Spleen (tissue), 11 donors: ENCODE results near the gene KIF17. TPM values are rescaled to one million over a fixed set of nuclear protein-coding genes. Genes with fewer than 3 reads are reported as not detected.

Experiments used
- DNase-seq: peaks from one replicate; pipeline ENCODE4 v3.0.0-alpha.2; 2020
- H3K27ac ChIP-seq, 8 donors: fragments of 200-600 bp; sonication (generic) in 7 of 8; 1 replicate in 4 of 8; 2 replicates in 4 of 8; pipeline versions ENCODE4 v1.5.0 to v1.8.0; 2016 to 2021; ENCODE audit warnings: inconsistent platforms in 4 of 8, mild to moderate bottlenecking in 4 of 8, moderate library complexity in 1 of 8
- H3K27me3 ChIP-seq, 7 donors: fragments of 200-600 bp; sonication (generic) in 6 of 7; replicated peaks in 1 of 7; 1 replicate in 4 of 7; 2 replicates in 3 of 7; pipeline versions ENCODE4 v1.5.0 to v1.8.0; 2016 to 2021; ENCODE audit warnings: inconsistent platforms in 3 of 7, mild to moderate bottlenecking in 1 of 7
- H3K36me3 ChIP-seq, 6 donors: fragments of 200-600 bp; sonication (generic) in 5 of 6; 1 replicate in 4 of 6; 2 replicates in 2 of 6; pipeline versions ENCODE4 v1.5.0 to v1.8.0; 2016 to 2021; ENCODE audit warnings: inconsistent platforms in 2 of 6
- H3K4me1 ChIP-seq, 6 donors: fragments of 200-600 bp; sonication (generic) in 5 of 6; 1 replicate in 3 of 6; 2 replicates in 3 of 6; pipeline versions ENCODE4 v1.5.0 to v1.8.0; 2016 to 2021; ENCODE audit warnings: inconsistent platforms in 3 of 6
- H3K4me3 ChIP-seq, 8 donors: fragments of 200-600 bp; sonication (generic) in 7 of 8; 1 replicate in 4 of 8; 2 replicates in 4 of 8; pipeline versions ENCODE4 v1.5.0 to v1.8.0; 2016 to 2021; ENCODE audit warnings: inconsistent platforms in 4 of 8, mild to moderate bottlenecking in 4 of 8, moderate library complexity in 2 of 8
- H3K9me3 ChIP-seq, 8 donors: fragments of 200-600 bp; sonication (generic) in 7 of 8; 1 replicate in 4 of 8; 2 replicates in 4 of 8; pipeline versions ENCODE4 v1.5.0 to v1.8.0; 2016 to 2021; ENCODE audit warnings: inconsistent platforms in 4 of 8
- CTCF ChIP-seq, 11 experiments: fragments of 200-600 bp in 7 of 11; fragments of 450-650 bp in 4 of 11; sonication (generic) in 4 of 11; IDR thresholded peaks in 8 of 11; conservative IDR thresholded peaks in 3 of 11; 1 replicate in 7 of 11; 2 replicates in 4 of 11; pipeline versions ENCODE4 v1.4.0 to v1.8.0; 2016 to 2021; ENCODE audit warnings: antibody characterized with exemption in 11 of 11, inconsistent platforms in 4 of 11, mild to moderate bottlenecking in 1 of 11
- POLR2A ChIP-seq, 3 donors: fragments of 450-650 bp; IDR thresholded peaks; one replicate each; pipeline ENCODE4 v1.5.1; 2017; ENCODE audit warnings: antibody characterized with exemption in 3 of 3, mild to moderate bottlenecking in 1 of 3
- POLR2AphosphoS5 ChIP-seq, 3 donors: sonication (generic); formaldehyde crosslinking; IDR thresholded peaks; one replicate each; pipeline ENCODE4 v1.5.1; 2017; ENCODE audit warnings: antibody characterized with exemption in 3 of 3
- WGBS, 5 donors: extraction: QIAGEN DNeasy Blood & Tissue Kit in 3 of 5; methylation state at CpG; one replicate each; pipeline versions ENCODE4 v1.1.5 to v1.1.7; 2013 to 2018; 5-methylcytosine and 5-hydroxymethylcytosine counted together
- intact Hi-C: fragments of 100-400 bp; cut with DNase I; formaldehyde crosslinking; loops from one replicate; pipeline ENCODE4 v1.15.0; 2023; ENCODE audit warnings: low total_unique reads
- polyA plus RNA-seq, 3 donors: library from polyadenylated mRNA; stranded (reverse); fragments of 200-250 nt; gene quantifications; one replicate each; pipeline ENCODE4 v1.2.1, GENCODE V29; 2013
- total RNA-seq, 7 donors: library from RNA; depleted of rRNA in 3 of 7; stranded (reverse); fragments of >200 nt in 3 of 7; fragmentation: NEBNext Ultra II Directional in 4 of 7; extraction: Animal tissue kit (Norgen Biotek cat#: 25700) in 4 of 7; gene quantifications; one replicate each; pipeline versions ENCODE4 v1.1.0 to v1.2.1, GENCODE V29; 2016 to 2021
- donor health status: healthy with polysubstance abuse.
- donor health status: DM: no; HTN: no; CAD: no; lungs with moderate emphysema.
- donor health status: DM: no; HTN: no; CAD: no.
- donor health status: Bipolar disorder and iron deficiency.
- donor health status: healthy.
- donor health status: DM: no; HTN: no; CAD: no.
- donor health status: DM: yes; HTN: yes; CAD: no.

KIF17 gene
- total and polyA plus RNA-seq, 10 donors, result 8.3 to 82.2 (median 47.6) TPM

GRCh38 chr1:20699558-20699957, 18.2 kb downstream of the KIF17 start:
- TF ChIP-seq POLR2AphosphoS5 (IDR thresholded peaks at IDR 0.05), result no peak
- no peak for TF ChIP-seq CTCF (IDR thresholded peaks at IDR 0.05 in 8 of 11, conservative IDR thresholded peaks at IDR 0.05 in 3 of 11)
- TF ChIP-seq POLR2A (IDR thresholded peaks at IDR 0.05), result no peak
- Histone ChIP-seq H3K36me3 (no peaks in the 10 kb centered on the region), H3K9me3 (no peaks in the 10 kb centered on the region), H3K27ac (no peak overlapping the region), H3K4me3 (no peak overlapping the region), H3K4me1 (peaks cover 3 to 19% (median 12%) of the 10 kb centered on the region in 6 donors), H3K27me3 (no peaks in the 10 kb centered on the region)
- no peak for DNase-seq
- intact Hi-C loops, result no loop called here
- WGBS, 5 donors, result 85 to 94% (median 90%) methylated on average over 9 of the region's 9 CpGs

- peaks cover 3 to 19% (median 12%) of the 10 kb centered on the region in 6 donors for H3K4me1 ChIP-seq
- H3K9me3 ChIP-seq, result no peaks in the 10 kb centered on the region
- no peaks in the 10 kb centered on the region for H3K27me3 ChIP-seq
- DNase-seq, result no peak
- 86 to 93% (median 90%) methylated on average over 18 of the region's 18 CpGs for WGBS, 5 donors
- no peaks in the 10 kb centered on the region for H3K36me3 ChIP-seq
- no peak overlapping the region for H3K4me3 ChIP-seq
- intact Hi-C loops, result no loop called here
- TF ChIP-seq CTCF (IDR thresholded peaks at IDR 0.05 in 8 of 11, conservative IDR thresholded peaks at IDR 0.05 in 3 of 11) (no peak), POLR2AphosphoS5 (IDR thresholded peaks at IDR 0.05) (no peak), POLR2A (IDR thresholded peaks at IDR 0.05) (no peak)
- no peak overlapping the region for H3K27ac ChIP-seq
Observed at GRCh38 chr1:20698195-20698910, 19.5 kb downstream of the KIF17 start.

- peak overlapping the region in 1 of 8 donors; percentile 50 for H3K4me3 ChIP-seq
- no peak for DNase-seq
- H3K36me3 ChIP-seq, result no peaks in the 10 kb centered on the region
- H3K27ac ChIP-seq, result peak overlapping the region in 3 of 8 donors; percentile 81 to 86 (median 85)
- H3K27me3 ChIP-seq, result no peaks in the 10 kb centered on the region
- peaks cover 3 to 19% (median 12%) of the 10 kb centered on the region in 6 donors for H3K4me1 ChIP-seq
- intact Hi-C loops, result loop anchor here (2.0 kb wide), 1 partner anchor 497 kb away; no protein-coding TSS in a partner anchor
- no peak for TF ChIP-seq POLR2AphosphoS5 (IDR thresholded peaks at IDR 0.05)
- H3K9me3 ChIP-seq, result no peaks in the 10 kb centered on the region
- 88 to 94% (median 93%) methylated on average over 11 to 12 of the region's 12 CpGs for WGBS, 5 donors
Observed at GRCh38 chr1:20697563-20697962, 20.2 kb downstream of the KIF17 start.

GRCh38 chr1:20696397-20697333, 21.1 kb downstream of the KIF17 start:
- peak; percentile 93 for DNase-seq
- intact Hi-C loops, result loop anchor here (2.0 kb wide), 1 partner anchor 498 kb away; no protein-coding TSS in a partner anchor
- Histone ChIP-seq H3K4me3 (peak overlapping the region; percentile 42 to 77 (median 52)), H3K4me1 (peaks cover 3 to 19% (median 12%) of the 10 kb centered on the region in 6 donors), H3K27ac (peak overlapping the region; percentile 32 to 86 (median 77)), H3K27me3 (no peaks in the 10 kb centered on the region), H3K36me3 (no peaks in the 10 kb centered on the region), H3K9me3 (peaks cover 0 to 3% (median 0%) of the 10 kb centered on the region in 8 donors)
- TF ChIP-seq POLR2A (IDR thresholded peaks at IDR 0.05) (no peak), POLR2AphosphoS5 (IDR thresholded peaks at IDR 0.05) (peak; percentile 16 to 72 (median 68)), CTCF (IDR thresholded peaks at IDR 0.05 in 8 of 11, conservative IDR thresholded peaks at IDR 0.05 in 3 of 11) (peak; percentile 64 to 98 (median 94))
- 2 to 6% (median 4%) methylated on average over 23 to 46 of the region's 46 CpGs for WGBS, 5 donors
